HEK293 (cell line): ENCODE data around the gene ARHGEF7.

ENCODE experiments used
- CTCF ChIA-PET: fragments of 350-600 bp; formaldehyde crosslinking; extraction: SDS; loops from one replicate; lab custom pipeline; 2021; ENCODE audit warnings: antibody characterized with exemption; lab: Yijun Ruan, JAX
- POLR2A ChIA-PET: fragments of 300-600 bp; formaldehyde crosslinking; extraction: SDS; loops from one replicate; lab custom pipeline; 2020; ENCODE audit warnings: antibody characterized with exemption, inconsistent platforms; lab: Yijun Ruan, JAX
- H3K27ac ChIP-seq: fragments of 200-500 bp; sonication (Bioruptor generic); 2 replicates; pipeline ENCODE4 v1.5.1; 2014; ENCODE audit warnings: low read depth, low read length, control low read depth, inconsistent platforms; ENCODE audit errors: extremely low read depth
- H3K36me3 ChIP-seq, 2 experiments: fragments of 200-500 bp in 1 of 2; sonication (Bioruptor generic) in 1 of 2; 1 replicate in 1 of 2; 2 replicates in 1 of 2; pipeline ENCODE4 v1.5.1; 2014 to 2017; ENCODE audit warnings: inconsistent platforms in 2 of 2, low read length in 2 of 2; ENCODE audit not compliant: control insufficient read depth in 2 of 2, insufficient read depth in 1 of 2
- H3K4me1 ChIP-seq: fragments of 200-500 bp; sonication (Bioruptor generic); 2 replicates; pipeline ENCODE4 v1.5.1; 2014; ENCODE audit warnings: mild to moderate bottlenecking, low read length, inconsistent platforms; ENCODE audit not compliant: control insufficient read depth, insufficient read depth
- H3K4me3 ChIP-seq: 2 replicates; pipeline ENCODE4 v1.5.1; 2011; ENCODE audit warnings: low read depth, mild to moderate bottlenecking, control low read depth, low read length, moderate library complexity
- H3K9me3 ChIP-seq: fragments of 200-500 bp; sonication (Bioruptor generic); 2 replicates; pipeline ENCODE4 v1.5.1; 2014; ENCODE audit warnings: low read depth, low read length, inconsistent platforms; ENCODE audit not compliant: control insufficient read depth, insufficient read depth
- GFI1B ChIP-seq: fragments of 450-650 bp; formaldehyde crosslinking; IDR thresholded peaks from 2 replicates; pipeline ENCODE4 v1.5.1; 2016; ENCODE audit warnings: missing biosample characterization, missing genetic modification characterization
- MZF1 ChIP-seq: fragments of 450-650 bp; formaldehyde crosslinking; IDR thresholded peaks from 2 replicates; pipeline ENCODE4 v1.5.1; 2017; ENCODE audit warnings: missing biosample characterization, missing genetic modification characterization, borderline replicate concordance
- PATZ1 ChIP-seq: fragments of 450-650 bp; formaldehyde crosslinking; IDR thresholded peaks from 2 replicates; pipeline ENCODE4 v1.5.1; 2016; ENCODE audit warnings: missing biosample characterization, missing genetic modification characterization
- SALL2 ChIP-seq: fragments of 450-650 bp; formaldehyde crosslinking; IDR thresholded peaks from 2 replicates; pipeline ENCODE4 v1.5.0; 2017; ENCODE audit warnings: missing biosample characterization, mild to moderate bottlenecking, missing genetic modification characterization, borderline replicate concordance
- TCF7L2 ChIP-seq: IDR thresholded peaks from 2 replicates; pipeline ENCODE4 v1.6.1; 2011; ENCODE audit warnings: low read depth, mild to moderate bottlenecking, inconsistent platforms, low read length, moderate library complexity, borderline replicate concordance
- ZBTB10 ChIP-seq: fragments of 450-650 bp; formaldehyde crosslinking; IDR thresholded peaks from 2 replicates; pipeline ENCODE4 v1.5.1; 2016; ENCODE audit warnings: missing biosample characterization, missing genetic modification characterization
- ZNF10 ChIP-seq: fragments of 450-650 bp; formaldehyde crosslinking; IDR thresholded peaks from 2 replicates; pipeline ENCODE4 v1.5.1; 2017; ENCODE audit warnings: missing biosample characterization, missing genetic modification characterization
- ZNF132 ChIP-seq: fragments of 450-650 bp; formaldehyde crosslinking; IDR thresholded peaks from 2 replicates; pipeline ENCODE4 v1.5.1; 2017; ENCODE audit warnings: missing biosample characterization, missing genetic modification characterization, borderline replicate concordance
- ZNF148 ChIP-seq: fragments of 450-650 bp; formaldehyde crosslinking; IDR thresholded peaks from 2 replicates; pipeline ENCODE4 v1.5.0; 2017; ENCODE audit warnings: missing biosample characterization, missing genetic modification characterization, borderline replicate concordance
- ZNF155 ChIP-seq: fragments of 450-650 bp; formaldehyde crosslinking; IDR thresholded peaks from 2 replicates; pipeline ENCODE4 v1.5.1; 2016; ENCODE audit warnings: missing biosample characterization, missing genetic modification characterization
- ZNF350 ChIP-seq: fragments of 450-650 bp; formaldehyde crosslinking; IDR thresholded peaks from 2 replicates; pipeline ENCODE4 v1.5.0; 2017; ENCODE audit warnings: missing biosample characterization, mild to moderate bottlenecking, missing genetic modification characterization
- ZNF391 ChIP-seq: fragments of 450-650 bp; formaldehyde crosslinking; IDR thresholded peaks from 2 replicates; pipeline ENCODE4 v1.5.1; 2016; ENCODE audit warnings: low read depth, missing biosample characterization, missing genetic modification characterization, borderline replicate concordance
- ZNF560 ChIP-seq: fragments of 450-650 bp; formaldehyde crosslinking; IDR thresholded peaks from 2 replicates; pipeline ENCODE4 v1.5.1; 2017; ENCODE audit warnings: missing biosample characterization, missing genetic modification characterization, borderline replicate concordance
- ZNF600 ChIP-seq: fragments of 450-650 bp; formaldehyde crosslinking; IDR thresholded peaks from 2 replicates; pipeline ENCODE4 v1.5.1; 2016; ENCODE audit warnings: missing biosample characterization, missing genetic modification characterization
- ZNF654 ChIP-seq: fragments of 450-650 bp; formaldehyde crosslinking; IDR thresholded peaks from 2 replicates; pipeline ENCODE4 v1.5.1; 2016; ENCODE audit warnings: low read depth, missing biosample characterization, missing genetic modification characterization
- ZNF701 ChIP-seq: fragments of 450-650 bp; formaldehyde crosslinking; IDR thresholded peaks from 2 replicates; pipeline ENCODE4 v1.5.1; 2016; ENCODE audit warnings: missing biosample characterization, missing genetic modification characterization
- TF ChIP-seq, protein P1 (sequence below): fragments of 450-650 bp; IDR thresholded peaks from 2 replicates; pipeline ENCODE4 v1.5.1; 2018; ENCODE audit warnings: missing biosample characterization, missing genetic modification characterization

Gene ARHGEF7

DNA sequence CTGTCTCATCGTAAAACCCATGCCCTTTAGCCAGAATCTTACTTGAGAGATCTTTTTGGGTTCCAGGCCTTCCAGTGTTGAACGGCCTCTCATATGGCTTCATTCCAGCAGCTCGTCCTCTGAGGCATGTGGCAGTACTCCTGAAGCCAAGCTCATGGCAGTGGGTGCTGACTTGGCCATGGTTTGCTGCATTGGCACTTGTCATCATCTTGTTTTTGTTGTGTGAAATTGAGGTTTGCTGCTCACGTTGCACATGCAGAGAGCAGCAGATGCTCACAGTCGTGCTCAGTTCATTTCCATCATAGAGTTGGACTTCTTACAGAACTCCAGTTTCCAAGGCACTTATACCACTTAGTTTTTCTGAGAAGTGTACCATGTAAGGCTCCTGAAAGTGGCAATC, 220.2 kb downstream of the ARHGEF7 start:
- CTCF ChIA-PET: no interaction called here
- POLR2A ChIA-PET: no interaction called here
- no peaks in the 10 kb centered on the region for H3K9me3 ChIP-seq

GRCh38 chr13:111336666-111337065, 221.6 kb downstream of the ARHGEF7 start:
- ChIA-PET POLR2A (no interaction called here), CTCF (interaction anchor here (0.7 kb wide), 1 partner anchor 272 kb away, joined by 3 read pairs; no protein-coding TSS in a partner anchor)
- H3K4me3 ChIP-seq: no peak overlapping the region
- H3K27ac ChIP-seq: no peak overlapping the region
- H3K9me3 ChIP-seq: no peaks in the 10 kb centered on the region
- TF ChIP-seq GFI1B (no peak), TCF7L2 (no peak), ZNF391 (tag by site-specific recombination) (no peak), ZNF560 (tag by site-specific recombination) (no peak)
- TF ChIP-seq, protein P1, sequence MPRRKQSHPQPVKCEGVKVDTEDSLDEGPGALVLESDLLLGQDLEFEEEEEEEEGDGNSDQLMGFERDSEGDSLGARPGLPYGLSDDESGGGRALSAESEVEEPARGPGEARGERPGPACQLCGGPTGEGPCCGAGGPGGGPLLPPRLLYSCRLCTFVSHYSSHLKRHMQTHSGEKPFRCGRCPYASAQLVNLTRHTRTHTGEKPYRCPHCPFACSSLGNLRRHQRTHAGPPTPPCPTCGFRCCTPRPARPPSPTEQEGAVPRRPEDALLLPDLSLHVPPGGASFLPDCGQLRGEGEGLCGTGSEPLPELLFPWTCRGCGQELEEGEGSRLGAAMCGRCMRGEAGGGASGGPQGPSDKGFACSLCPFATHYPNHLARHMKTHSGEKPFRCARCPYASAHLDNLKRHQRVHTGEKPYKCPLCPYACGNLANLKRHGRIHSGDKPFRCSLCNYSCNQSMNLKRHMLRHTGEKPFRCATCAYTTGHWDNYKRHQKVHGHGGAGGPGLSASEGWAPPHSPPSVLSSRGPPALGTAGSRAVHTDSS (tag by site-specific recombination): no peak
- no peaks in the 10 kb centered on the region for H3K4me1 ChIP-seq
- no peaks in the 10 kb centered on the region for H3K36me3 ChIP-seq

More for the DNA sequence above, 220.2 kb downstream of the ARHGEF7 start:
- H3K4me1 ChIP-seq: no peaks in the 10 kb centered on the region
- H3K4me3 ChIP-seq: no peak overlapping the region
- TF ChIP-seq ZNF155 (tag by site-specific recombination): no peak
- no peak for TF ChIP-seq ZBTB10 (tag by site-specific recombination)
- no peak for TF ChIP-seq ZNF132 (tag by site-specific recombination)
- TF ChIP-seq ZNF10: no peak
- no peak for TF ChIP-seq PATZ1 (tag by site-specific recombination)
- TF ChIP-seq MZF1 (tag by site-specific recombination): no peak
- no peak for TF ChIP-seq ZNF654 (tag by site-specific recombination)
- TF ChIP-seq ZNF148 (tag by site-specific recombination): no peak
- no peak for TF ChIP-seq ZNF600
- no peak for TF ChIP-seq ZNF701 (tag by site-specific recombination)
- no peak for TF ChIP-seq SALL2 (tag by site-specific recombination)
- no peak for TF ChIP-seq ZNF350 (tag by site-specific recombination)
- H3K27ac ChIP-seq: no peak overlapping the region
- H3K36me3 ChIP-seq: no peaks in the 10 kb centered on the region
